Activated CD8-positive, alpha-beta T cell treated with anti-CD3 and anti-CD28 coated beads for 36 hours (primary cell): ENCODE data around the gene NAA15. TPM values are rescaled to one million over a fixed set of nuclear protein-coding genes. Genes with fewer than 3 reads are reported as not detected.

Source experiments
- ATAC-seq: fragments of 200-7000 bp; cut with Tn5 transposase; one replicate; pipeline ENCODE4 v1.10.0; 2021; ENCODE audit warnings: mild to moderate bottlenecking, moderate library complexity
- CTCF ChIA-PET: fragments of 350-600 bp; sonication (Branson Sonifier 250); formaldehyde crosslinking; loops from one replicate; lab custom pipeline; 2021; ENCODE audit warnings: antibody characterized with exemption; lab: Charles Lee
- POLR2A ChIA-PET: fragments of 350-600 bp; sonication (Branson Sonifier 250); formaldehyde crosslinking; loops from one replicate; lab custom pipeline; 2021; ENCODE audit warnings: antibody characterized with exemption; lab: Charles Lee
- DNase-seq: peaks from one replicate; pipeline ENCODE4 v3.0.0-alpha.2; 2020
- H3K27ac Mint-ChIP-seq: one replicate; pipeline ENCODE4 v1.8.0; 2021; ENCODE audit warnings: mild to moderate bottlenecking, mixed read lengths
- H3K27me3 Mint-ChIP-seq: one replicate; pipeline ENCODE4 v1.8.0; 2021; ENCODE audit warnings: mixed read lengths
- H3K36me3 Mint-ChIP-seq: one replicate; pipeline ENCODE4 v1.8.0; 2021; ENCODE audit warnings: low read depth, mixed read lengths
- H3K4me1 Mint-ChIP-seq: one replicate; pipeline ENCODE4 v1.8.0; 2021; ENCODE audit warnings: low read depth, mixed read lengths
- H3K4me3 Mint-ChIP-seq: one replicate; pipeline ENCODE4 v1.8.0; 2021; ENCODE audit warnings: mild to moderate bottlenecking, moderate library complexity, mixed read lengths
- H3K9me3 Mint-ChIP-seq: one replicate; pipeline ENCODE4 v1.8.0; 2021; ENCODE audit warnings: mixed read lengths
- CTCF ChIP-seq: fragments of 200-600 bp; IDR thresholded peaks from one replicate; pipeline ENCODE4 v1.8.0; 2022; ENCODE audit warnings: antibody characterized with exemption, mild to moderate bottlenecking
- intact Hi-C: fragments of 100-400 bp; cut with micrococcal nuclease; formaldehyde crosslinking; loops from one replicate; pipeline ENCODE4 v1.10.0; 2022
- total RNA-seq, 2 experiments: library from RNA; stranded (reverse); gene quantifications; one replicate each; pipeline ENCODE4 v1.2.3, GENCODE V29; 2021

NAA15 gene
- total RNA-seq, 2 experiments from 2014 or later = 113 to 114 TPM

DNA sequence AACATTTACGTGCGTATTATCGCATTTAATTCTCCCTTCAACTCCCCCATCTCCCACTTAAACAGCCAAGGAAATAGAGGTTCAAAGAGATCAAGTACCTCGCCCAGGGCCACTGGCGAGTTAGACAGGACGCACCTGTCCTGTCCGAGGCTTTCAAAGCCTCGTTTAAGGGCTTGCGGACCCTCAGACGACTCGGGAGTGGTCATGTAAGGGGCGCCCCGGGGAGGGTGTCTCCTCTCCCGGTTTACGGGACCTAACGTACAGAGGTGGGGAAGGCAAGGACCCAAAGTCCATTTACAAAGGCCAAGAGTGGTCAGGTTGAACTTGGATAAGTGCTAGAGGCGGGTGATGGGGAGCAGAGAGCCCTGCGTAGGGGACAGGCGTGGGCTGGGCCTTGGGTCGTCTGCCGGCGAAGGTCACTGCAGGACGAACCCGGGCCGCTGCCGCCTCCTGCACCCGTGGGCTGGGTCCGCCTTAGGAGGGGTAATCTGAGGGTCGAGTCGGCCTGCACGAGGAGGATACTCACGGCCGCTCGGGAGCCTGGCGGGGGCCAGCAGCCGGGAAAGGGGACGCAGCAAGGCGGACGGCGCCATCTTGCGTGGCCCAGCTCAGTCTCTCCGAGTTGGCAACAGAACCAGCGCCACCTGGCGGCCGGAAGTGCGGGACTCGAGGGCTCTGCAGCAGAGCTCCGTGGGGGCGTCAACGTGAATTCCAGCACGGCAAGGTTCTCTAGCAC lies 5.9 kb upstream of the NAA15 start:
- Mint-ChIP-seq H3K27ac (peak overlapping the region; percentile 98), H3K4me3 (peak overlapping the region; percentile 98), H3K36me3 (peaks cover 23% of the 10 kb centered on the region), H3K4me1 (peaks cover 46% of the 10 kb centered on the region), H3K27me3 (no peaks in the 10 kb centered on the region), H3K9me3 (peaks cover 1% of the 10 kb centered on the region)
- ATAC-seq (peak; percentile 91), DNase-seq (peak; percentile 99)
- peak; percentile 92 for TF ChIP-seq CTCF
- CTCF ChIA-PET = interaction anchor here (0.6 to 4.9 kb wide), 41 partner anchors 9 to 265 kb away, joined by 3 to 31 read pairs (median 4); partner anchors contain the start of gene MGARP
- POLR2A ChIA-PET = interaction anchor here (0.9 to 2.4 kb wide), 3 partner anchors 29 to 212 kb away, joined by 3 to 11 read pairs (median 7); no protein-coding TSS in a partner anchor
- intact Hi-C loops = loop anchor here (1.0 to 5.0 kb wide), 2 partner anchors 66 to 198 kb away; no protein-coding TSS in a partner anchor

DNA sequence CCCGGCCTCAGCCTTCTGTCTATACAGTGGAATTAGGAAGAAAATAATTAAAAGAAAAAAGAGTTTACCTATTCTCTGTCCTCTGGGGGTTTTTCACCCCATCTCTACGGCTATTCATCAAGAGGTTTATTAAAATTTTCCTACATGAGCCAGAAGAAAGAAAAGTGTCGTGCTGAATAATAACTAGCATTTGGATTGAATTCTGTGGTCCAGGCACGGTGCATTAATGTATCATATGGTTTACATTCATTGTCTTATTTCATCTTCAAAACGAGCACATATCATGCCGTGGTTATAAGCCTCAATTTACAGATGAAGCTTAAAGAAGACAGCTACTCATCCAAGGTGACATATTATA lies 5.4 kb upstream of the NAA15 start:
- no peaks in the 10 kb centered on the region for H3K27me3 Mint-ChIP-seq
- peak overlapping the region; percentile 98 for H3K4me3 Mint-ChIP-seq
- TF ChIP-seq CTCF = peak; percentile 30
- CTCF ChIA-PET = interaction anchor here (0.6 to 4.9 kb wide), 41 partner anchors 9 to 265 kb away, joined by 3 to 31 read pairs (median 4); partner anchors contain the start of gene MGARP
- H3K36me3 Mint-ChIP-seq = peaks cover 22% of the 10 kb centered on the region
- POLR2A ChIA-PET = interaction anchor here (0.7 to 2.4 kb wide), 4 partner anchors 29 to 281 kb away, joined by 3 to 11 read pairs (median 7); partner anchors contain the start of gene ELF2
- intact Hi-C loops = loop anchor here (1.0 to 5.0 kb wide), 2 partner anchors 67 to 199 kb away; no protein-coding TSS in a partner anchor
- no peak for DNase-seq
- ATAC-seq = peak; percentile 0
- H3K4me1 Mint-ChIP-seq = peaks cover 48% of the 10 kb centered on the region
- H3K9me3 Mint-ChIP-seq = peaks cover 1% of the 10 kb centered on the region
- H3K27ac Mint-ChIP-seq = peak overlapping the region; percentile 98

- Mint-ChIP-seq H3K9me3 (peaks cover 1% of the 10 kb centered on the region), H3K27me3 (no peaks in the 10 kb centered on the region), H3K27ac (no peak overlapping the region), H3K4me1 (peaks cover 47% of the 10 kb centered on the region), H3K4me3 (no peak overlapping the region), H3K36me3 (peaks cover 25% of the 10 kb centered on the region)
- intact Hi-C loops = loop anchor here (5.0 kb wide), 1 partner anchor 200 kb away; no protein-coding TSS in a partner anchor
- ChIA-PET CTCF (interaction anchor here (1.3 to 4.9 kb wide), 9 partner anchors 12 to 266 kb away, joined by 4 to 31 read pairs (median 12); no protein-coding TSS in a partner anchor), POLR2A (interaction anchor here (0.6 to 2.4 kb wide), 4 partner anchors 30 to 214 kb away, joined by 3 to 11 read pairs (median 7); partner anchors contain the start of gene ELF2)
- no peak for ATAC-seq
- DNase-seq = no peak
- no peak for TF ChIP-seq CTCF
Observed at GRCh38 chr4:139297001-139297410, 4.3 kb upstream of the NAA15 start.

GRCh38 chr4:139299536-139299935 lies 1.8 kb upstream of the NAA15 start:
- peaks cover 1% of the 10 kb centered on the region for H3K9me3 Mint-ChIP-seq
- H3K4me3 Mint-ChIP-seq = peak overlapping the region; percentile 84
- POLR2A ChIA-PET = interaction anchor here (1.8 kb wide), 1 partner anchor 217 kb away, joined by 3 read pairs; no protein-coding TSS in a partner anchor
- CTCF ChIA-PET = interaction anchor here (1.0 to 4.9 kb wide), 10 partner anchors 14 to 269 kb away, joined by 3 to 31 read pairs (median 4); no protein-coding TSS in a partner anchor
- H3K27ac Mint-ChIP-seq = peak overlapping the region; percentile 95
- intact Hi-C loops = loop anchor here (5.0 kb wide), 1 partner anchor 202 kb away; no protein-coding TSS in a partner anchor
- H3K4me1 Mint-ChIP-seq = peaks cover 49% of the 10 kb centered on the region
- DNase-seq = no peak
- no peak for ATAC-seq
- H3K27me3 Mint-ChIP-seq = no peaks in the 10 kb centered on the region
- no peak for TF ChIP-seq CTCF
- H3K36me3 Mint-ChIP-seq = peaks cover 30% of the 10 kb centered on the region
